Sigmoid colon (tissue), 7 donors: Measurements from ENCODE around the gene PDCL2. TPM values are rescaled to one million over a fixed set of nuclear protein-coding genes. Genes with fewer than 3 reads are reported as not detected.
A peak's percentile ranks its signal among the peaks of the same experiment; 100 is the strongest.

Source experiments
- DNase-seq: peaks from one replicate; pipeline ENCODE4 v3.0.0-alpha.2; 2019
- H3K27ac ChIP-seq, 4 donors: fragments of 200-600 bp; sonication (generic); one replicate each; pipeline ENCODE4 v1.5.1; 2016 to 2019; ENCODE audit warnings: mild to moderate bottlenecking in 1 of 4
- H3K27me3 ChIP-seq, 3 donors: fragments of 200-600 bp; sonication (generic); one replicate each; pipeline ENCODE4 v1.5.1; 2019; ENCODE audit warnings: mild to moderate bottlenecking in 1 of 3
- H3K36me3 ChIP-seq, 4 donors: fragments of 200-600 bp; sonication (generic); one replicate each; pipeline ENCODE4 v1.5.1; 2016 to 2019
- H3K4me1 ChIP-seq, 4 donors: fragments of 200-600 bp; sonication (generic); one replicate each; pipeline ENCODE4 v1.5.1; 2017 to 2019
- H3K4me3 ChIP-seq, 4 donors: fragments of 200-600 bp; sonication (generic); one replicate each; pipeline ENCODE4 v1.5.1; 2017 to 2019; ENCODE audit warnings: mild to moderate bottlenecking in 2 of 4, moderate library complexity in 1 of 4
- H3K9me3 ChIP-seq, 4 donors: fragments of 200-600 bp in 3 of 4; sonication (generic) in 3 of 4; one replicate each; pipeline versions ENCODE4 v1.5.1 to v1.6.1; 2013 to 2019
- CTCF ChIP-seq, 4 experiments: fragments of 450-650 bp in 3 of 4; fragments of 200-600 bp in 1 of 4; IDR thresholded peaks; one replicate each; pipeline ENCODE4 v1.5.1; 2016 to 2019; ENCODE audit warnings: antibody characterized with exemption in 4 of 4, mild to moderate bottlenecking in 3 of 4, moderate library complexity in 2 of 4
- EP300 ChIP-seq, 4 donors: sonication (generic); formaldehyde crosslinking; IDR thresholded peaks; one replicate each; pipeline ENCODE4 v1.6.1; 2017; ENCODE audit warnings: antibody characterized with exemption in 4 of 4
- POLR2A ChIP-seq, 2 donors: fragments of 450-650 bp; IDR thresholded peaks; one replicate each; pipeline ENCODE4 v1.6.1; 2016; ENCODE audit warnings: antibody characterized with exemption in 2 of 2, mild to moderate bottlenecking in 2 of 2, moderate library complexity in 2 of 2
- POLR2AphosphoS5 ChIP-seq, 4 donors: sonication (generic); formaldehyde crosslinking; IDR thresholded peaks; one replicate each; pipeline ENCODE4 v1.6.1; 2017; ENCODE audit warnings: antibody characterized with exemption in 4 of 4
- WGBS, 2 donors: extraction: QIAGEN DNeasy Blood & Tissue Kit; methylation state at CpG; one replicate each; pipeline ENCODE4 v1.1.7; 2013; 5-methylcytosine and 5-hydroxymethylcytosine counted together
- intact Hi-C: fragments of 100-400 bp; cut with DNase I; formaldehyde crosslinking; loops from one replicate; pipeline ENCODE4 v1.15.1; 2023
- polyA plus RNA-seq, 3 donors: library from polyadenylated mRNA; stranded (reverse); fragments of 200-250 nt; gene quantifications; one replicate each; pipeline ENCODE4 v1.2.3, GENCODE V29; 2013
- total RNA-seq, 4 donors: library from RNA; depleted of rRNA; stranded (reverse); fragments of >200 nt; gene quantifications; one replicate each; pipeline ENCODE4 v1.1.0, GENCODE V29; 2016
- donor health status: healthy with polysubstance abuse.
- donor health status: Bipolar disorder and iron deficiency.
- donor health status: healthy.

Gene PDCL2
- total RNA-seq (not detected), polyA plus RNA-seq (not detected)

GRCh38 chr4:55592014-55592413 is at the start of gene PDCL2:
TSS of gene PDCL2 (minus strand) at chr4:55592245. CDS start at chr4:55592109, 136 bp downstream.
- DNase-seq, result no peak
- H3K9me3 ChIP-seq, result no peaks in the 10 kb centered on the region
- H3K27me3 ChIP-seq, result no peaks in the 10 kb centered on the region
- TF ChIP-seq CTCF (IDR thresholded peaks at IDR 0.05) (no peak), POLR2AphosphoS5 (IDR thresholded peaks at IDR 0.05) (no peak), POLR2A (IDR thresholded peaks at IDR 0.05) (no peak), EP300 (IDR thresholded peaks at IDR 0.05) (no peak)
- no peaks in the 10 kb centered on the region for H3K4me1 ChIP-seq
- 95 to 97% methylated on average over 24 of the region's 24 CpGs for WGBS, 2 donors
- no peak within 1 kb of the TSS for H3K4me3 ChIP-seq
- H3K36me3 ChIP-seq, result no peaks in the 10 kb centered on the region
- no peak within 1 kb of the TSS for H3K27ac ChIP-seq
- intact Hi-C loops, result no loop called here

- intact Hi-C loops, result no loop called here
- DNase-seq, result no peak
- 25 to 48% methylated on average over 12 of the region's 12 CpGs for WGBS, 2 donors
- H3K27me3 ChIP-seq, result peaks cover 17 to 47% (median 20%) of the 10 kb centered on the region in 3 donors
- no peak overlapping the region for H3K27ac ChIP-seq
- no peaks in the 10 kb centered on the region for H3K9me3 ChIP-seq
- H3K4me1 ChIP-seq, result peaks cover 0 to 16% (median 14%) of the 10 kb centered on the region in 4 donors
- no peaks in the 10 kb centered on the region for H3K36me3 ChIP-seq
- no peak overlapping the region for H3K4me3 ChIP-seq
- no peak for TF ChIP-seq POLR2AphosphoS5 (IDR thresholded peaks at IDR 0.05)
- no peak for TF ChIP-seq EP300 (IDR thresholded peaks at IDR 0.05)
- TF ChIP-seq POLR2A (IDR thresholded peaks at IDR 0.05), result no peak
- TF ChIP-seq CTCF (IDR thresholded peaks at IDR 0.05), result no peak
Measured at GRCh38 chr4:55637272-55637820, 45.3 kb upstream of the PDCL2 start.

GRCh38 chr4:55636656-55636999 is 44.6 kb upstream of the PDCL2 start:
- Histone ChIP-seq H3K9me3 (no peaks in the 10 kb centered on the region), H3K36me3 (no peaks in the 10 kb centered on the region), H3K4me3 (peak overlapping the region in 1 of 4 donors; percentile 38), H3K4me1 (peaks cover 0 to 16% (median 14%) of the 10 kb centered on the region in 4 donors), H3K27ac (no peak overlapping the region), H3K27me3 (peaks cover 17 to 47% (median 20%) of the 10 kb centered on the region in 3 donors)
- intact Hi-C loops, result no loop called here
- 13 to 30% methylated on average over 7 of the region's 7 CpGs for WGBS, 2 donors
- no peak for DNase-seq
- no peak for TF ChIP-seq POLR2A (IDR thresholded peaks at IDR 0.05)
- no peak for TF ChIP-seq EP300 (IDR thresholded peaks at IDR 0.05)
- no peak for TF ChIP-seq POLR2AphosphoS5 (IDR thresholded peaks at IDR 0.05)
- no peak for TF ChIP-seq CTCF (IDR thresholded peaks at IDR 0.05)

- H3K27ac ChIP-seq, result no peak within 1 kb of the TSS
- DNase-seq, result no peak
- H3K27me3 ChIP-seq, result peaks cover 17 to 47% (median 20%) of the 10 kb centered on the region in 3 donors
- TF ChIP-seq POLR2AphosphoS5 (IDR thresholded peaks at IDR 0.05) (no peak), EP300 (IDR thresholded peaks at IDR 0.05) (no peak), CTCF (IDR thresholded peaks at IDR 0.05) (no peak), POLR2A (IDR thresholded peaks at IDR 0.05) (no peak)
- peaks cover 0 to 16% (median 14%) of the 10 kb centered on the region in 4 donors for H3K4me1 ChIP-seq
- intact Hi-C loops, result no loop called here
- H3K9me3 ChIP-seq, result no peaks in the 10 kb centered on the region
- peak within 1 kb of the TSS in 3 of 4 donors; percentile 23 to 38 (median 34) for H3K4me3 ChIP-seq
- 1% methylated on average over 80 of the region's 80 CpGs for WGBS, 2 donors
- no peaks in the 10 kb centered on the region for H3K36me3 ChIP-seq
Measured at GRCh38 chr4:55635741-55636655, 44.0 kb upstream of the PDCL2 start, which contains the start of gene NMU. TSS of gene NMU (minus strand) at chr4:55636298. CDS start at chr4:55636192, 106 bp downstream.
